Gastrocnemius medialis (tissue), 4 donors: ENCODE data around the gene SGPP2.

ENCODE experiments used
- CTCF ChIP-seq, 5 experiments: fragments of 450-650 bp in 3 of 5; fragments of 200-600 bp in 2 of 5; sonication (generic) in 2 of 5; IDR thresholded peaks in 4 of 5; conservative IDR thresholded peaks in 1 of 5; 1 replicate in 4 of 5; 2 replicates in 1 of 5; pipeline ENCODE4 v1.5.1; 2016 to 2019; ENCODE audit warnings: antibody characterized with exemption in 5 of 5, mild to moderate bottlenecking in 3 of 5, moderate library complexity in 3 of 5
- POLR2A ChIP-seq, 2 donors: fragments of 450-650 bp; IDR thresholded peaks; one replicate each; pipeline ENCODE4 v1.6.1; 2017; ENCODE audit warnings: antibody characterized with exemption in 2 of 2, mild to moderate bottlenecking in 2 of 2, moderate library complexity in 2 of 2

GRCh38 chr2:222582928-222583327, 158.6 kb downstream of the SGPP2 start:
- peak in 1 of 5 experiments; percentile 6 for TF ChIP-seq CTCF (IDR thresholded peaks at IDR 0.05 in 4 of 5, conservative IDR thresholded peaks at IDR 0.05 in 1 of 5)
- no peak for TF ChIP-seq POLR2A (IDR thresholded peaks at IDR 0.05)
